ENCODE data around the gene GNS.

Gene GNS

DNA sequence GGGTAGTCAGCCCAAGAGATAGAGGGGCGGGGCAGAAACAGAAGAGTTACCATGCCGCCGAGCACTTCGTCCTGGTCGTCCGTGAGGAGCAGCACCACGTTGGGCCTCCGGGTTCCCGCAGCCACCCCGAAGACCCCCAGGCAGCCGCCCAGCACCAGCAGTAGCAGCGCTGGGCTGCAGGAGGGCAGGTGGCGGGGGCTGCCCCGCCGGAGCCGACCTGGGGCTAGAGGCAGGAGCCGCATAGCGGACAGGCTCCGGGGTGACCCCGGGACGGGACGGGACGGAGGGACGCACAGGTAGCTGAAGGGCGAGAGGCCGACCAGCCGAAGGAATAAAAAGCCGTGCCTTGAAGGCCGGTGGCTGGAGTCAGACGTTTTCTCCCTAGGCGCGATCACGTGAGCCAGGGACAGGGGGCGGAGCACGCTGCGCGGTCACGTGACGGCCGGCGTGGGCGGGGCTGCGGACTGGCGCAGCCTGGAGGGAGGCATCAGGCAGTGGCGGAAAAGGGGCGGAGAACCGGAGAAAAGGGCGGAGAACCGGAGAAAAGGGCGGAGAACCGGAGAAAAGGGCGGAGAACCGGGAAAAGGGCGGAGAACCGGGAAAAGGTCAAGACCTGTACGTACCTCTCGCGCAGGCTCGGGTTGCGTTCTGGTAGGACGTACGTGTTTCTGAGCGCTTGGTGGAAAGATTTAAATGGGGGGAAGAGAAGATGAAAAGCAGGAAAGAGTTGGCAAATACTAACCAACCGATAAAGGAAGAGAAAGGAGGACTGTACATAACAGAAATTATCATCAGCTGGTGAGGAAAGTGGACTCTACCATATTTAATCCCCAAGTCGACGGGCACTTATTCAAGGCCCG, at the start of gene GNS:
Gene GNS (minus strand): TSS at position 372 of the 860 bp plus-strand sequence. CDS start 130 bp downstream, at position 242.
- DNase-seq = peak; percentile 91

- DNase-seq = no peak
These were observed 48.9 kb upstream of the GNS start for GRCh38 chr12:64808110-64808509.

DNA sequence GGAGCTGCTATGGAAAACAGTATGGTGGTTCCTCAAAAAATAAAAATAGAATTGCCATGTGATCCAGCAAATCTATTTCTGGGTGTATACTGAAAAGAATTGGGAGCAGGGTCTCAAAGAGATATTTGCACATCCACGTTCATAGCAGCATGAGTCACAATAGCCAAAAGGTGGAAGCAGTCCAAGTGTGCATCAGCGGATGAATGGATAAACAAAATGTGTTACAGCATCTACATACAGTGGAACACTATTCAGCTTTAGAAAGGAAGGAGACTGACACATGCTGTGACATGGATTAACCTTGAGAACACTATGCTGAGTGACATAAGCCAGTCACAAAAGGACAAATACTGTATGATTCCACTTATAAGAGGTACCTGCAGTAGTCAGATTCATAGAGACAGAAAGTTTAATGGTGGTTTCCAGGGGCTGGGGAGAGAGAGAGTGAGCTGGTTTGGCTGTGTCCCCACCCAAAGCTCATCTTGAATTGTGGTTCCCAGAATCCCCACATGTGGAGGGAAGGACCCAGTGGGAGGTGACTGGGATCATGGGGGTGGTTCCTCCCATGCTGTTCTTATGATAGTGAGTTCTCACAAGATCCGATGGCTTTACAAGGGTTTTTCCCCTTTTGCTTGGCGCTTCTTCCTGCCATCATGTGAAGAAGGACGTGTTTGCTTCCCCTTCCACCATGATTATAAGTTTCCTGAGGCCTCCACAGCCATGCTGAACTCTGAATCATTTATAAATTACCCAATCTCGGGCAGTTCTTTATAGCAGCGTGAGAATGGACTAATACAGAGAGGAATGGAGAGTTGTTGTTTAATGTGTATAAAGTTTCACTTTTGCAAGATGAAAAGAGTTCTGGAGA, 47.6 kb upstream of the GNS start:
- no peak for DNase-seq

DNA sequence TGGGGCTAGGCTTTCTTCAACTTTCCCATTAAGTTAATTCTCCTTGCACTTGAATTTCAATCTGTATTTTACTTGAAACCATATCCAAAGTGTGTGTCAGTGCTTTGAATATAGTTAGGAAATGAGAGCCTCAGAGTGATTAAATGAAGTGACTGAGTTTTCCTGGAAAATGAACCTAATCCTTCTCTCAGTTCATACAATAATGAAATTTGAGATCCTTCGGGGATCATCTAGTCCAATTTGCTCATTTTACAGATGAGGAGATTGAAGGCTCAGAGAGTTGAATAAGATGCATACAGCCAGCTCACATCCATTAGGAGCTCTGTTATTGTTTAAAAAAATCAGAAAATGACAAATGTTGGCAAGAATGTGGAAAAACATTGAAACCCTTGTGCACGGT, 47.0 kb upstream of the GNS start:
- no peak for DNase-seq

DNA sequence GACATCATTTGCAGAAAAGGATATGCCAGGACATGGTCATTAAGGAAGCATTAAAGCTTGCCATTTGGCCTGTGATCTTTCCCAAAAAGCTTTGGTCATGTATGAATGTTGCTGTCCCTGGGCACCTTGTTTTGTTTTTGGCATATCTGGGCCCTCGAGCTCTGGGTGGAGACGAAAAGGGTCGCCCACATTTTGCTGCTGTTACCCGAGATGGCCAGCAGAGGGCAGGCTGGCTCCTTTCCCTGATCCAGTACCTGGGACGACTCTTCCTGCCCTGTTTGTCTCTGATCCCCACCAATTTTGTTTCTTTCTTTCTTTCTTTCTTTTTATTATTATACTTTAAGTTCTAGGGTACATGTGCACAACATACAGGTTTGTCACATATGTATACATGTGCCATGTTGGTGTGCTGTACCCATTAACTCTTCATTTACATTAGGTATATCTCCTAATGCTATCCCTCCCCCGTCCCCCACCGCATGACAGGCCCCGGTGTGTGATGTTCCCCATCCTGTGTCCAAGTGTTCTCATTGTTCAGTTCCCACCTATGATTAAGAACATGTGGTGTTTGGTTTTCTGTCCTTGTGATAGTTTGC, 43.1 kb upstream of the GNS start:
- peak; percentile 30 for DNase-seq

DNA sequence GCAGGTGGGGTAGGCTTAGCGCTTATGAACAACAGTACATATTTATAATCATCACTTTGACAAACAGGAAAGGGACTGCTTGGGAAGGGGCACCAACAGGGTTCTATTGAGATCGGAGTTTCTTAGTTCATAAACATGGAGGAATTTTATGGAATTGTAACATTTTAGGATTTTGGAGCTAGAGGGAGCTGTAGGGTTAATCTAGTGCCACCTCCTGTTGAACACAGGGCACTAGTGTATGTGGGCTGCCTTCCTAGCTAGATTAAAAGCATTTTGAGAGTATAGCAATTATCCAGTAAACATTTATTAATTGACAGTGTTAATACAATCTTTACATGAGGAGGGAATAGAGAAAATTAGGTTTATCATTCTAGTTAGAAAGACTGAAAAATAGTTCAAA, 42.2 kb upstream of the GNS start:
- no peak for DNase-seq

DNA sequence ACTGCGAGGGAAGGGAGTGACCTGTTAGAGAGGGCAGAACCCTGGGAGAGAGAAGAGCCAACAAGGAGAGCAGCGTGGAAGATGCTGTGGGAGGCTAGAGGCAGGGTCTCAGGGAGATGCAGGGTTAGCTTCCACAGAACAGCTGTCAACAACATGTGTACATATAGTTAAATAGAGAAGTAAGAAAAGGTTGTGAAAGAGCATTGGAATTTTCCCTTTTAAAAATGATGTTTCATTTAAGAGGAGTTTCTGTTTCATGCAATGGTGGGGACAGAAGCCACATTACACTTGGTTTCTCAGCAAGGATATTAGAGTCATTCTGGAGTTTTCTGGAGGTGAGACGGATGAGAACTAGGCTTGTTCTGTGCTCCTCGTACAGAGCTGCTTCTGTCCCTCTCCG, 41.4 kb upstream of the GNS start:
- no peak for DNase-seq

DNA sequence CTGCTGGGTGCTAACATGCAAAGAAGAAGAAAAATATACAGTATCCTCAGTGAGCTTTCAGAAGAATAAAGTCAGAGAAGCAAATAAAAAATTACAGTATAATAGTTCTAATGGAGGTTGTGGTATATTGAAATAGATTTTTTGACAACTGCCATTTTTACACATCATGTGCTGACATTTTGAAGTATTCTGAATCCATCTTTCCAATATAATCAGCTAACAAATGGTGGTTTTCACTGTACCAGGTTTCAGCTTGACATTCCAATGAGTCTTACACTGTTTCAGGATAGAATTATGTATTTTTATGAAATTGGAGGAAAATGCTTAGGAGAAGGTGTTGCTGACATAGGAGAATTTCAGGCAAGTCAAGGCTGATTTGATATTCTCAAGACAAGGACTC, 39.0 kb upstream of the GNS start:
- no peak for DNase-seq

DNA sequence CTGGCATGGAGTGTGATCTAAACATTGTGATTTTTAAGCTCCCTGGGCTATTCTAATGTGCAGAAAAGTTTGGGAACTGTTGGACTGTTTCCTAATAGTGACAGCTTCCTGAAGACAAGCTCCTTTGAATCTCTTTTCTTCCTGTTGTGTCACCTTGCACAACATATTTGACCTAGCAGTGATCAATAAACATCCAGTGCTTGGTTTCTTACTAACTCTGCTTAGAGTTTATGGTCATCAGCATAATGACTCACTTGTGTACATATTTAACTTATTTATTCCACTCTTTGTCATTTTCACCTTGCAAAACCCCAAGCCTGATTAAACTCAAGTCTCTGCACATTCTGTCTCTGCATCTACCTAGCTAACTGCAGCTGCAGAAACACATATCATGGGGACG, 38.0 kb upstream of the GNS start:
- no peak for DNase-seq

DNA sequence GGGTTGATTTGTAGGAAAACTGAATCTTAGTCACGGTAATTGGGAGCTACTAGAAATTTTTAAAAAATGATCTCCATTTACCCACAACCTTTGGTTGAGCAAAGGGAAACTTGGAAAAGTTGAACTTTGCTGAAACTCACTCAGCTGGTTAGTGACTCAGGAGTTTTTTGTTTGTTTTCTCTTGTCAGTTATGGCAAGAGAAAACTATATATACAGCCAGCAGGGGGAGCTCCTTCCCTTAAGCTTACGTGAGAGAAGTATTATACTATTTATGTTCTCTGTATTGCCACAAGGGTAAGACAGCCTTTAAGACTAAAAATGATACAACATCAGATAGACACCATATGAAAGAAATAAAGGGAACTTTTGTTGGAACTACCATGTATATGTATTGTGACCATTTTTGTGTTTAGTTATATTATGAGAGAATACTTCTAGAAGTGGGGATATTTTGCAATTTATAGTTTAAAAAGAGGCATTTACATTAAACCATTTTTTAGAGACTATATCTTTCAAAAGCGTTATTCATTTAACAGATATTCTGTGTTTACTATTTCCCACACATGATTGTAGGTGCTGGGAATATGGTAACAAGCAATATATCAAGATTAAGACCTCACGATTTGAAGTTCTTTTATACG, 37.1 kb upstream of the GNS start:
- DNase-seq = peak; percentile 80

DNA sequence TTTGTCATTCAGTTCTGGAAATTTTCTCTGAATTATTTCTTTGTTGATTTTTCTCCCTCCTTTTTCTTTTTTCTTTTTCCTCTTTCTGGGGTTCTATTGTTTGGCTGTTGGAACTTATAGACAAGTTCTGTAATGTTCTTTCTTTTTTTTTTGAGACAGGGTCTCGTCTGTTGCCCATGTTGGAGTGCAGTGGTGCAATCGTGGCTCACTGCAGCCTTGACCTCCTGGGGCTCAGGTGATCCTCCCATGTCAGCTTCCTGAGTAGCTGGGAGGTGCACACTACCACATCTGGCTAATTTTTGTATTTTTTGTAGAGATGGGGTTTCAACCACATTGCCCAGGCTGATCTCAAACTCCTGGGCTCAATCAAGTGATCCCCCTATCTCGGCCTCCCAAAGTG, 35.1 kb upstream of the GNS start:
- no peak for DNase-seq

DNA sequence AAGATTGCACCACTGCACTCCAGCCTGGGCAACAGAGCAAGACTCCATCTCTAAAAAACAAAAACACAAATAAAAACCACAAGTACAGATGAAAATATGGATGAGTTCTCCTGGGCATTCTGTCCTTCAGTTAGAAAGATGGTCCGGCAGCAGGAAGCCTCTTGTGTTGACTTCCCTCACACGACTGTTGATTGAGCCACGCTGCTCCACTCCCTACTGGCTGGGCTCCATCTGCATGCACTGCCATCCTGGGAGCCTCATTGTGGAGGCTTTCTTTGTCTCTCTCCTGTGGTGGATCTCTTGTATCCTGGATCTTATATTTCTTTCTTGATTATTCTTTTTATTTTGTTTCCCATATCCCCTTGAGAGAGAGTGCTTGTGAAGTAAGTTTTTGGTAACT, 34.4 kb upstream of the GNS start:
- no peak for DNase-seq

- DNase-seq = no peak
These were observed 32.9 kb upstream of the GNS start for GRCh38 chr12:64792128-64792527.

- DNase-seq = no peak
These were observed 31.8 kb upstream of the GNS start for GRCh38 chr12:64791036-64791435.

- no peak for DNase-seq
These were observed 31.0 kb upstream of the GNS start for GRCh38 chr12:64790166-64790565.

DNA sequence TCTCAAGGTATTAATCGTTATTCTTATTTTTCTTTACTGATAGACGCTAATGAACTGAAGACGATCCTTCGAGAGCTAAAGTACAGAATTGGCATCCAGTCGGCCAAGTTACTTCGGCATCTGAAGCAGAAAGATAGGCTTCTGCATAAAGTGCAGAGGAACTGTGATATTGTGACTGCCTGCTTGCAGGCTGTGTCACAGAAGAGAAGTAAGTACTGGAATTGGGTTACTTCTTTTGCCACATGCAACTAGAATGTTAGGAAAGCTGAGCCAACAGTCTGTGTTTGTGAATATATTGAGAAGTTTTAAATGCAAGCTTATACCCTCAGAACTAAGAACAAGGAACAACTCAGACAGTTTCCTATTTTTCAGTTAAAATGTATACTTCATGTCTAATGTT, 26.6 kb upstream of the GNS start:
- no peak for DNase-seq

- no peak for DNase-seq
These were observed 23.1 kb upstream of the GNS start for GRCh38 chr12:64782191-64782876.

GRCh38 chr12:64781280-64782190, 22.3 kb upstream of the GNS start:
- peak; percentile 59 for DNase-seq

DNA sequence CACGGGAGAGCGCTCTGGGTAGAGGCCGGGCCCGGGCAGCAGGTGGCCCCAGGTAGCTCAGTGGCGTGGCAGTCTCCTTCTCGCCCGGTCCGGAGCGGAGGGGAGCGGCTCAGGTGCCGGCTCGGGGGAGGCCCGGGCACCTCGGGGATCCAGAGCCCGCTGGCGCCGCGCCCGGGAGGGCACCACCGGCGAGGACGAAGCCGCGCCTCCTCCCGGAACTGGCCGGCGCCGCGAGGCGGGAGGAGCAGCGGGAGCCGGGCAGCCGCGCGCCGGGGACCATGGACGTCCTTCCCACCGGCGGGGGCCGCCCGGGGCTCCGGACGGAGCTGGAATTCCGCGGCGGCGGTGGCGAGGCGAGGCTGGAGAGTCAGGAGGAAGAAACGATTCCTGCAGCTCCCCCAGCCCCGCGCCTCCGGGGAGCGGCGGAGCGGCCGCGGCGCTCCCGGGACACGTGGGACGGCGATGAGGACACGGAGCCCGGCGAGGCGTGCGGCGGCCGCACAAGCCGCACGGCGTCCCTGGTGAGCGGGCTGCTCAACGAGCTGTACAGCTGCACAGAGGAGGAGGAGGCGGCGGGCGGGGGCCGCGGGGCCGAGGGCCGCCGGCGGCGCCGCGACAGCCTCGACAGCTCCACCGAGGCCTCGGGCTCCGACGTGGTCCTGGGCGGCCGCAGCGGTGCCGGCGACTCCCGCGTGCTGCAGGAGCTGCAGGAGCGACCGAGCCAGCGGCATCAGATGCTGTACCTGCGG, 21.5 kb upstream of the GNS start:
- DNase-seq = peak; percentile 74

GRCh38 chr12:64780132-64780530, 20.9 kb upstream of the GNS start:
- no peak for DNase-seq
